HL-60 (cell line): Measurements from ENCODE around the gene BPNT1.

Experiments used
- REST ChIP-seq: IDR thresholded peaks from 2 replicates; pipeline ENCODE4 v1.6.1; 2012; ENCODE audit warnings: low read depth; ENCODE audit not compliant: insufficient replicate concordance
- TF ChIP-seq, protein P1 (sequence below): IDR thresholded peaks from one replicate; pipeline ENCODE4 v1.5.1; 2011; ENCODE audit warnings: low read length, control low read depth, inconsistent platforms; ENCODE audit not compliant: insufficient read depth

- TF ChIP-seq, protein P1, sequence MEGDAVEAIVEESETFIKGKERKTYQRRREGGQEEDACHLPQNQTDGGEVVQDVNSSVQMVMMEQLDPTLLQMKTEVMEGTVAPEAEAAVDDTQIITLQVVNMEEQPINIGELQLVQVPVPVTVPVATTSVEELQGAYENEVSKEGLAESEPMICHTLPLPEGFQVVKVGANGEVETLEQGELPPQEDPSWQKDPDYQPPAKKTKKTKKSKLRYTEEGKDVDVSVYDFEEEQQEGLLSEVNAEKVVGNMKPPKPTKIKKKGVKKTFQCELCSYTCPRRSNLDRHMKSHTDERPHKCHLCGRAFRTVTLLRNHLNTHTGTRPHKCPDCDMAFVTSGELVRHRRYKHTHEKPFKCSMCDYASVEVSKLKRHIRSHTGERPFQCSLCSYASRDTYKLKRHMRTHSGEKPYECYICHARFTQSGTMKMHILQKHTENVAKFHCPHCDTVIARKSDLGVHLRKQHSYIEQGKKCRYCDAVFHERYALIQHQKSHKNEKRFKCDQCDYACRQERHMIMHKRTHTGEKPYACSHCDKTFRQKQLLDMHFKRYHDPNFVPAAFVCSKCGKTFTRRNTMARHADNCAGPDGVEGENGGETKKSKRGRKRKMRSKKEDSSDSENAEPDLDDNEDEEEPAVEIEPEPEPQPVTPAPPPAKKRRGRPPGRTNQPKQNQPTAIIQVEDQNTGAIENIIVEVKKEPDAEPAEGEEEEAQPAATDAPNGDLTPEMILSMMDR: no peak
- TF ChIP-seq REST: no peak
These were observed 3.1 kb upstream of the BPNT1 start for GRCh38 chr1:220092694-220093093.
